ENCODE measurements around the gene ARHGAP40.

- no peak for TF ChIP-seq POLR2A (IDR thresholded peaks at IDR 0.05; ENCODE audit: low read depth, low read length)
- no peak for TF ChIP-seq CTCF (IDR thresholded peaks at IDR 0.05; ENCODE audit: extremely low read depth in 1 of 2, insufficient read depth in 1 of 2, low read depth in 1 of 2, low read length in 2 of 2)
- no peak for TF ChIP-seq MAX (IDR thresholded peaks at IDR 0.05; ENCODE audit: insufficient read depth, insufficient read length)
- TF ChIP-seq EZH2 (IDR thresholded peaks at IDR 0.05; ENCODE audit: borderline replicate concordance, low read depth, low read length, severe bottlenecking) = no peak
- no peak for TF ChIP-seq GATA2 (IDR thresholded peaks at IDR 0.05; ENCODE audit: insufficient read depth, insufficient read length, low read depth, low read length)
- TF ChIP-seq JUN (IDR thresholded peaks at IDR 0.05; ENCODE audit: borderline replicate concordance, insufficient read depth, insufficient read length, low read depth) = no peak
- TF ChIP-seq POLR2AphosphoS5 (IDR thresholded peaks at IDR 0.05; ENCODE audit: insufficient read depth, low read depth, low read length) = no peak
- TF ChIP-seq MYC (IDR thresholded peaks at IDR 0.05; ENCODE audit: low read depth, low read length) = no peak
Observed at GRCh38 chr20:38671186-38671585, 69.6 kb downstream of the ARHGAP40 start.

All from endothelial cell of umbilical vein (primary cell).